ENCODE measurements around the gene FICD.

DNA sequence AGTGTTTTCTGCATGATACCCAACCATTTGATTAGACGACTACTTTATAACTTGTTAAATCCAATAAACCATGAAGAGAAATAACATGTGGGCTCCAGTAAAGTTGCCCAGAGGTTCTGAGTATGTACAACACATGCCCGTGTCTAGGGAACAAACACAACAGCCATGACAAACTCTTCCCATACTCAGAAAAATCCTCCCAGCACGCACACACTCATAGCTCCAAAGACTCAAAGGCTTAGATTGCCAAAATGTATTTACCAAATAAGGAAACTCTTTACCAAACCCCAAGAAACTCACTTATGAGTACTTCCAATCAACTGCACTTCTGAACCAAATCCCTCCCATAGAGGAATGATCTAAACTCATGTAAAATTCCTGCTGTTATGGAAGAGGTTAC is 28.6 kb downstream of the FICD start:
- TF ChIP-seq, protein P1, sequence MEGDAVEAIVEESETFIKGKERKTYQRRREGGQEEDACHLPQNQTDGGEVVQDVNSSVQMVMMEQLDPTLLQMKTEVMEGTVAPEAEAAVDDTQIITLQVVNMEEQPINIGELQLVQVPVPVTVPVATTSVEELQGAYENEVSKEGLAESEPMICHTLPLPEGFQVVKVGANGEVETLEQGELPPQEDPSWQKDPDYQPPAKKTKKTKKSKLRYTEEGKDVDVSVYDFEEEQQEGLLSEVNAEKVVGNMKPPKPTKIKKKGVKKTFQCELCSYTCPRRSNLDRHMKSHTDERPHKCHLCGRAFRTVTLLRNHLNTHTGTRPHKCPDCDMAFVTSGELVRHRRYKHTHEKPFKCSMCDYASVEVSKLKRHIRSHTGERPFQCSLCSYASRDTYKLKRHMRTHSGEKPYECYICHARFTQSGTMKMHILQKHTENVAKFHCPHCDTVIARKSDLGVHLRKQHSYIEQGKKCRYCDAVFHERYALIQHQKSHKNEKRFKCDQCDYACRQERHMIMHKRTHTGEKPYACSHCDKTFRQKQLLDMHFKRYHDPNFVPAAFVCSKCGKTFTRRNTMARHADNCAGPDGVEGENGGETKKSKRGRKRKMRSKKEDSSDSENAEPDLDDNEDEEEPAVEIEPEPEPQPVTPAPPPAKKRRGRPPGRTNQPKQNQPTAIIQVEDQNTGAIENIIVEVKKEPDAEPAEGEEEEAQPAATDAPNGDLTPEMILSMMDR (IDR thresholded peaks at IDR 0.05), result no peak
- TF ChIP-seq POLR2AphosphoS5 (IDR thresholded peaks at IDR 0.05; ENCODE audit: low read depth, low read length), result no peak
- TF ChIP-seq, protein P2, sequence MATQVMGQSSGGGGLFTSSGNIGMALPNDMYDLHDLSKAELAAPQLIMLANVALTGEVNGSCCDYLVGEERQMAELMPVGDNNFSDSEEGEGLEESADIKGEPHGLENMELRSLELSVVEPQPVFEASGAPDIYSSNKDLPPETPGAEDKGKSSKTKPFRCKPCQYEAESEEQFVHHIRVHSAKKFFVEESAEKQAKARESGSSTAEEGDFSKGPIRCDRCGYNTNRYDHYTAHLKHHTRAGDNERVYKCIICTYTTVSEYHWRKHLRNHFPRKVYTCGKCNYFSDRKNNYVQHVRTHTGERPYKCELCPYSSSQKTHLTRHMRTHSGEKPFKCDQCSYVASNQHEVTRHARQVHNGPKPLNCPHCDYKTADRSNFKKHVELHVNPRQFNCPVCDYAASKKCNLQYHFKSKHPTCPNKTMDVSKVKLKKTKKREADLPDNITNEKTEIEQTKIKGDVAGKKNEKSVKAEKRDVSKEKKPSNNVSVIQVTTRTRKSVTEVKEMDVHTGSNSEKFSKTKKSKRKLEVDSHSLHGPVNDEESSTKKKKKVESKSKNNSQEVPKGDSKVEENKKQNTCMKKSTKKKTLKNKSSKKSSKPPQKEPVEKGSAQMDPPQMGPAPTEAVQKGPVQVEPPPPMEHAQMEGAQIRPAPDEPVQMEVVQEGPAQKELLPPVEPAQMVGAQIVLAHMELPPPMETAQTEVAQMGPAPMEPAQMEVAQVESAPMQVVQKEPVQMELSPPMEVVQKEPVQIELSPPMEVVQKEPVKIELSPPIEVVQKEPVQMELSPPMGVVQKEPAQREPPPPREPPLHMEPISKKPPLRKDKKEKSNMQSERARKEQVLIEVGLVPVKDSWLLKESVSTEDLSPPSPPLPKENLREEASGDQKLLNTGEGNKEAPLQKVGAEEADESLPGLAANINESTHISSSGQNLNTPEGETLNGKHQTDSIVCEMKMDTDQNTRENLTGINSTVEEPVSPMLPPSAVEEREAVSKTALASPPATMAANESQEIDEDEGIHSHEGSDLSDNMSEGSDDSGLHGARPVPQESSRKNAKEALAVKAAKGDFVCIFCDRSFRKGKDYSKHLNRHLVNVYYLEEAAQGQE (IDR thresholded peaks at IDR 0.05; ENCODE audit: insufficient read depth in 1 of 2, low read depth in 2 of 2, low read length in 1 of 2), result no peak
